K562 treated with DMSO at 1 percent for 4 hours (cell line): ENCODE results near the gene SFR1. TPM values are rescaled to one million over a fixed set of nuclear protein-coding genes. Genes with fewer than 3 reads are reported as not detected.

Source experiments
- total RNA-seq: library from RNA; unstranded; fragments of 300-600 nt; gene quantifications from 2 replicates; pipeline ENCODE4 v1.2.3, GENCODE V29; 2022; ENCODE audit not compliant: insufficient read depth

The SFR1 gene
- 1.9 and 2.0 TPM in 2 replicates for total RNA-seq

GRCh38 chr10:104121485-104122224 lies at the start of gene SFR1:
Gene SFR1, plus strand, starts transcription at chr10:104122171. Its CDS starts 13 bp downstream, at chr10:104122184.

GRCh38 chr10:104085801-104086400 lies 36.1 kb upstream of the SFR1 start, which contains the start of gene COL17A1:
Gene COL17A1, minus strand, starts transcription at chr10:104085880. Its CDS starts 5,207 bp downstream, at chr10:104080673.

Other genes with a start within 250 kb of the SFR1 start
- gene STN1, start 204.0 kb upstream of the SFR1 start, total RNA-seq: 7.5 and 11.2 TPM in 2 replicates
- gene SLK, start 155.0 kb upstream of the SFR1 start, total RNA-seq: 12.4 and 16.8 TPM in 2 replicates
- gene COL17A1, start 36.3 kb upstream of the SFR1 start, total RNA-seq: not detected in 2 replicates
- gene CFAP43, start 110.2 kb downstream of the SFR1 start, total RNA-seq: not detected in 2 replicates
- gene GSTO1, start 132.7 kb downstream of the SFR1 start, total RNA-seq: 149 and 182 TPM in 2 replicates
- gene GSTO2, start 147.0 kb downstream of the SFR1 start, total RNA-seq: not detected in 2 replicates
- gene ITPRIP, start 216.3 kb downstream of the SFR1 start, total RNA-seq: 14.1 and 14.9 TPM in 2 replicates
- 0.48 and 0.86 TPM in 2 replicates for gene CFAP58, start 231.7 kb downstream of the SFR1 start, total RNA-seq